Lower leg skin (tissue), 3 donors: Measurements from ENCODE around the gene TIRAP.

Experiments
- POLR2A ChIP-seq, 2 donors: fragments of 450-650 bp; IDR thresholded peaks; one replicate each; pipeline ENCODE4 v1.6.1; 2016 to 2017; ENCODE audit warnings: antibody characterized with exemption in 2 of 2, mild to moderate bottlenecking in 1 of 2, moderate library complexity in 1 of 2
- TF ChIP-seq, protein P1 (sequence below), 3 donors: fragments of 450-650 bp; IDR thresholded peaks; one replicate each; pipeline ENCODE4 v1.5.1; 2016; ENCODE audit warnings: antibody characterized with exemption in 3 of 3, mild to moderate bottlenecking in 3 of 3, moderate library complexity in 2 of 3

DNA sequence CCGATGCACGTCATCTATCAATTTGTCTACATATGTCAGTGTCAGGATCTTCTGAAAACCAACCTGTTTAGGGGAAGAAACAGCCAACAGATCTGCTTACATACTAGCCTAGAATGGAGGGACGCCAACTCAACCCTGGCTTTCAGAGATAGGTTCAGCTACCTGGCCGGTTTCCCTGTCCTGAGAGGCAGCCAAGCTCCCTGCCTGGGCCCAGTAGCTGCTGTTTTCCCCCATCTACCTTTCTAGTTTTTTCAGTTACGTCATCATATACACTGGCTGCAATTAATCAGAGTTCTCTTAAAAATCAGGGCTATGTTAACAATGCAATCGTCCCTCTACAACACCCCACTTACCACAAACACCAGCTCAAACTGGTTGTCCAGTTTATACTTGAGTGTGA, 15.2 kb upstream of the TIRAP start:
- TF ChIP-seq, protein P1, sequence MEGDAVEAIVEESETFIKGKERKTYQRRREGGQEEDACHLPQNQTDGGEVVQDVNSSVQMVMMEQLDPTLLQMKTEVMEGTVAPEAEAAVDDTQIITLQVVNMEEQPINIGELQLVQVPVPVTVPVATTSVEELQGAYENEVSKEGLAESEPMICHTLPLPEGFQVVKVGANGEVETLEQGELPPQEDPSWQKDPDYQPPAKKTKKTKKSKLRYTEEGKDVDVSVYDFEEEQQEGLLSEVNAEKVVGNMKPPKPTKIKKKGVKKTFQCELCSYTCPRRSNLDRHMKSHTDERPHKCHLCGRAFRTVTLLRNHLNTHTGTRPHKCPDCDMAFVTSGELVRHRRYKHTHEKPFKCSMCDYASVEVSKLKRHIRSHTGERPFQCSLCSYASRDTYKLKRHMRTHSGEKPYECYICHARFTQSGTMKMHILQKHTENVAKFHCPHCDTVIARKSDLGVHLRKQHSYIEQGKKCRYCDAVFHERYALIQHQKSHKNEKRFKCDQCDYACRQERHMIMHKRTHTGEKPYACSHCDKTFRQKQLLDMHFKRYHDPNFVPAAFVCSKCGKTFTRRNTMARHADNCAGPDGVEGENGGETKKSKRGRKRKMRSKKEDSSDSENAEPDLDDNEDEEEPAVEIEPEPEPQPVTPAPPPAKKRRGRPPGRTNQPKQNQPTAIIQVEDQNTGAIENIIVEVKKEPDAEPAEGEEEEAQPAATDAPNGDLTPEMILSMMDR (IDR thresholded peaks at IDR 0.05), result no peak
- no peak for TF ChIP-seq POLR2A (IDR thresholded peaks at IDR 0.05)
